OCI-LY3 (cell line): ENCODE results near the gene BTRC.

Experiments
- CTCF ChIP-seq: fragments of 200-600, 300-600 bp; sonication (generic); IDR thresholded peaks from 2 replicates; pipeline ENCODE4 v1.5.1; 2014; ENCODE audit warnings: antibody characterized with exemption, low read length, low read depth
- EZH2phosphoT487 ChIP-seq: fragments of 200-600 bp; shearing (Covaris generic); IDR thresholded peaks from 2 replicates; pipeline ENCODE4 v1.6.1; 2018; ENCODE audit warnings: antibody characterized with exemption, mixed run types, low read depth

- peak; percentile 84 for TF ChIP-seq CTCF
- TF ChIP-seq EZH2phosphoT487: no peak
Observed at GRCh38 chr10:101602761-101603398, 248.9 kb downstream of the BTRC start.
